Right atrium auricular region (tissue), 2 donors: Measurements from ENCODE around the gene TAF1. TPM values are rescaled to one million over a fixed set of nuclear protein-coding genes. Genes with fewer than 3 reads are reported as not detected.

Experiments
- DNase-seq: peaks from one replicate; pipeline ENCODE4 v3.0.0-alpha.2; 2019; ENCODE audit warnings: low spot score
- H3K27ac ChIP-seq, 2 donors: fragments of 200-600 bp; sonication (generic); 1 replicate in 1 of 2; 2 replicates in 1 of 2; pipeline ENCODE4 v1.5.1; 2016 to 2019
- H3K27me3 ChIP-seq, 2 donors: fragments of 200-600 bp; sonication (generic); one replicate each; pipeline versions ENCODE4 v1.5.1 to v1.6.0; 2017 to 2019
- H3K36me3 ChIP-seq: fragments of 200-600 bp; sonication (generic); one replicate; pipeline ENCODE4 v1.5.1; 2016
- H3K4me1 ChIP-seq, 2 donors: fragments of 200-600 bp; sonication (generic); one replicate each; pipeline versions ENCODE4 v1.5.1 to v1.6.0; 2017 to 2019
- H3K4me3 ChIP-seq, 2 donors: fragments of 200-600 bp; sonication (generic); 1 replicate in 1 of 2; 2 replicates in 1 of 2; pipeline ENCODE4 v1.5.1; 2017 to 2019; ENCODE audit warnings: mild to moderate bottlenecking in 1 of 2, moderate library complexity in 1 of 2
- H3K9me3 ChIP-seq, 2 donors: fragments of 200-600 bp; sonication (generic); one replicate each; pipeline ENCODE4 v1.5.1; 2019
- total RNA-seq, 2 donors: library from RNA; depleted of rRNA; stranded (reverse); fragments of >200 nt; gene quantifications; one replicate each; pipeline ENCODE4 v1.1.0, GENCODE V29; 2016
- TF ChIP-seq, protein P1 (sequence below), 2 donors: fragments of 200-600 bp; sonication (generic); IDR thresholded peaks; one replicate each; pipeline ENCODE4 v1.5.1; 2019; ENCODE audit warnings: antibody characterized with exemption in 2 of 2

Gene TAF1
- total RNA-seq, 2 donors from 2014 or later = 17.9 to 19.1 TPM

DNA sequence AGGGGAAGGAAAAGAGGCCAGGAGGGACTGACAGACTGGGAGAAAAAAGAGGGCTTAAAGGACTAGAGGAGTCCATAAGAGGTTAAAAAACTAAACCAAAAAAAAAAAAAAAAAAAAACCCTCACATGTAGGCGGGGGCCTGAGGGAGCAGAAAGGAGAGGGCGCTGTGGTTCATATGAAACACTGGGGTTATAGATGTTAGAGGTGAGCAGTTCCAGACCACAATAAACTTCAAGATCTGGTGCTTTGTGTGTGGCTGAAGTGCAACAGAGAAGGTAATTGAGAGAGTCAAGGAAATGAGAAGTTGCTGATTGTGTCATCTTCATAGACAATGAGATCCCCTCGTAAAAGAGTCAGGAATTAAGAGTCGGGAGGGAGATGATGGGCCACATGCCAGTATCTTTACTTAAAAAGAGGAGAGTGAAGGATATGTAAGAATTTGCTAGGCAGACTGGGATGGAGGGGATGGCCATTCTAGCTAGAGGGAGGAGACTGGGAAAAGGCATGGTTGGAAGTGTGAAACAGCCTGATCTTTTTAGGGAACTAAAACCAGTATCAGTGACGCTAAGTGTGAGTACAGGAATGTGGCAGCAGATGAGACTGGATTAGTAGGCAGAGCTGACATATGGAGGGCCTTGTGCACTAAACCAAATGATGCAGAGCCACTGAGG is 148.3 kb downstream of the TAF1 start:
- peaks cover 0 to 6% of the 10 kb centered on the region in 2 donors for H3K9me3 ChIP-seq
- no peaks in the 10 kb centered on the region for H3K27me3 ChIP-seq
- no peak overlapping the region for H3K4me3 ChIP-seq
- no peak for DNase-seq
- no peaks in the 10 kb centered on the region for H3K36me3 ChIP-seq
- H3K27ac ChIP-seq = peak overlapping the region in 1 of 2 donors; percentile 78
- H3K4me1 ChIP-seq = no peaks in the 10 kb centered on the region
- TF ChIP-seq, protein P1, sequence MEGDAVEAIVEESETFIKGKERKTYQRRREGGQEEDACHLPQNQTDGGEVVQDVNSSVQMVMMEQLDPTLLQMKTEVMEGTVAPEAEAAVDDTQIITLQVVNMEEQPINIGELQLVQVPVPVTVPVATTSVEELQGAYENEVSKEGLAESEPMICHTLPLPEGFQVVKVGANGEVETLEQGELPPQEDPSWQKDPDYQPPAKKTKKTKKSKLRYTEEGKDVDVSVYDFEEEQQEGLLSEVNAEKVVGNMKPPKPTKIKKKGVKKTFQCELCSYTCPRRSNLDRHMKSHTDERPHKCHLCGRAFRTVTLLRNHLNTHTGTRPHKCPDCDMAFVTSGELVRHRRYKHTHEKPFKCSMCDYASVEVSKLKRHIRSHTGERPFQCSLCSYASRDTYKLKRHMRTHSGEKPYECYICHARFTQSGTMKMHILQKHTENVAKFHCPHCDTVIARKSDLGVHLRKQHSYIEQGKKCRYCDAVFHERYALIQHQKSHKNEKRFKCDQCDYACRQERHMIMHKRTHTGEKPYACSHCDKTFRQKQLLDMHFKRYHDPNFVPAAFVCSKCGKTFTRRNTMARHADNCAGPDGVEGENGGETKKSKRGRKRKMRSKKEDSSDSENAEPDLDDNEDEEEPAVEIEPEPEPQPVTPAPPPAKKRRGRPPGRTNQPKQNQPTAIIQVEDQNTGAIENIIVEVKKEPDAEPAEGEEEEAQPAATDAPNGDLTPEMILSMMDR (IDR thresholded peaks at IDR 0.05) = no peak

DNA sequence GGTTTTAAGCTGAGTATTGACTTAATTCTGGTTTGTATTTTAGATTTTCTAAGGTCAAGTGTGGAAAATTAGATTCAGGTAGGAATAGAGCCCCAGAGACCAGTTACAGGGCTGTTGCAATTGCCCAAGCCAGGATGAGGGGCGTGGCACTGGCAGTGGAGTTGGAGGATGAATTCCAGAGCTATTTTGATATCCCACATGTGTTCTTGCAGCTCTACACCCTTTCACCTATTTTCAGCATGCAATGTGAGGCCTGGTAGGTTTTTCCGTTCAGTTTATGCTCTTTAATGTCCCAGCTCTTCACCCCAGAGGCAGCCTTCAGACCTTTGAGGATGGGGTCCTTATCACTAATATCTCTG is 148.9 kb downstream of the TAF1 start:
- no peak overlapping the region for H3K4me3 ChIP-seq
- no peak for DNase-seq
- H3K4me1 ChIP-seq = no peaks in the 10 kb centered on the region
- H3K27ac ChIP-seq = peak overlapping the region in 1 of 2 donors; percentile 78
- no peaks in the 10 kb centered on the region for H3K36me3 ChIP-seq
- peaks cover 0 to 6% of the 10 kb centered on the region in 2 donors for H3K9me3 ChIP-seq
- TF ChIP-seq, protein P1 (IDR thresholded peaks at IDR 0.05) = no peak
- H3K27me3 ChIP-seq = no peaks in the 10 kb centered on the region

Other genes starting within 250 kb of the TAF1 start
- 10 to 100 TPM; 14.8 to 25.5 TPM for gene MED12, start 247.8 kb upstream of the TAF1 start, total RNA-seq
- under 1 TPM; 0.19 to 0.98 TPM for gene NLGN3, start 221.5 kb upstream of the TAF1 start, total RNA-seq
- not detected for gene GJB1, start 143.1 kb upstream of the TAF1 start, total RNA-seq
- gene ZMYM3, start 112.2 kb upstream of the TAF1 start, total RNA-seq = 10 to 100 TPM in 1 of 2 donors, 1 to 10 TPM in 1; 10.0 to 10.5 TPM
- 100 to 1,000 TPM; 110 to 120 TPM for gene NONO, start 82.7 kb upstream of the TAF1 start, total RNA-seq
- 100 to 1,000 TPM; 102 to 172 TPM for gene ITGB1BP2, start 64.6 kb upstream of the TAF1 start, total RNA-seq
- gene OGT, start 166.7 kb downstream of the TAF1 start, total RNA-seq = 10 to 100 TPM; 50.8 to 54.0 TPM
- 1 to 10 TPM in 1 of 2 donors, under 1 TPM in 1; 0.48 to 3.0 TPM for gene GCNA, start 212.1 kb downstream of the TAF1 start, total RNA-seq